ENCODE results near the gene PLA2G1B. TPM values are rescaled to one million over a fixed set of nuclear protein-coding genes. Genes with fewer than 3 reads are reported as not detected.
A peak's percentile ranks its signal among the peaks of the same experiment; 100 is the strongest.

Gene PLA2G1B
- total RNA-seq, 6 experiments from 2014 or later: not detected

GRCh38 chr12:120373683-120374082 is 46.1 kb upstream of the PLA2G1B start:
- H3K27ac ChIP-seq: no peak overlapping the region
- DNase-seq (no peak), ATAC-seq (no peak)
- H3K36me3 ChIP-seq: no peaks in the 10 kb centered on the region
- no peak overlapping the region for H3K4me3 ChIP-seq
- intact Hi-C loops (cut with DNase I): no loop called here
- no peaks in the 10 kb centered on the region for H3K27me3 ChIP-seq
- 81% methylated on average over 8 of the region's 8 CpGs for WGBS (ENCODE audit: insufficient coverage, low coverage, low lambda C conversion rate, missing lambda C conversion rate)
- TF ChIP-seq POLR2A (IDR thresholded peaks at IDR 0.05) (no peak), CTCF (IDR thresholded peaks at IDR 0.05) (no peak)
- no peaks in the 10 kb centered on the region for H3K9me3 ChIP-seq
- peaks cover 0 to 1% (median 0%) of the 10 kb centered on the region in 4 donors for H3K4me1 ChIP-seq

GRCh38 chr12:120370343-120371243 is 43.0 kb upstream of the PLA2G1B start:
- Histone ChIP-seq H3K9me3 (no peaks in the 10 kb centered on the region), H3K27ac (no peak overlapping the region), H3K27me3 (peaks cover 0 to 4% of the 10 kb centered on the region in 2 donors), H3K4me1 (peaks cover 0 to 15% (median 0%) of the 10 kb centered on the region in 4 donors), H3K36me3 (no peaks in the 10 kb centered on the region), H3K4me3 (no peak overlapping the region)
- 31% methylated on average over 7 of the region's 7 CpGs for WGBS (ENCODE audit: insufficient coverage, low coverage, low lambda C conversion rate, missing lambda C conversion rate)
- ATAC-seq (no peak), DNase-seq (no peak)
- TF ChIP-seq POLR2A (IDR thresholded peaks at IDR 0.05) (no peak), CTCF (IDR thresholded peaks at IDR 0.05) (no peak)
- intact Hi-C loops (cut with DNase I): no loop called here

- no peaks in the 10 kb centered on the region for H3K36me3 ChIP-seq
- intact Hi-C loops (cut with DNase I): loop anchor here in 1 of 2 donors (10.0 kb wide), 1 partner anchor 55 kb away; no protein-coding TSS in a partner anchor
- 11% methylated on average over 17 of the region's 26 CpGs for WGBS (ENCODE audit: insufficient coverage, low coverage, low lambda C conversion rate, missing lambda C conversion rate)
- peaks cover 0 to 16% (median 0%) of the 10 kb centered on the region in 4 donors for H3K4me1 ChIP-seq
- TF ChIP-seq CTCF (IDR thresholded peaks at IDR 0.05): no peak
- no peak for TF ChIP-seq POLR2A (IDR thresholded peaks at IDR 0.05)
- H3K27ac ChIP-seq: no peak overlapping the region
- H3K9me3 ChIP-seq: no peaks in the 10 kb centered on the region
- ATAC-seq: no peak
- H3K4me3 ChIP-seq: no peak overlapping the region
- H3K27me3 ChIP-seq: peaks cover 0 to 4% of the 10 kb centered on the region in 2 donors
- no peak for DNase-seq
Observed at GRCh38 chr12:120369603-120370342, 42.2 kb upstream of the PLA2G1B start.

GRCh38 chr12:120368789-120369602 is 41.4 kb upstream of the PLA2G1B start, which contains the start of gene MSI1:
TSS of gene MSI1 (minus strand) at chr12:120369164. CDS start at chr12:120369091, 73 bp downstream.
- Histone ChIP-seq H3K27me3 (peaks cover 0 to 4% of the 10 kb centered on the region in 2 donors), H3K4me1 (peaks cover 0 to 16% (median 0%) of the 10 kb centered on the region in 4 donors), H3K27ac (no peak within 1 kb of the TSS), H3K4me3 (peak within 1 kb of the TSS; percentile 10 to 36 (median 35)), H3K9me3 (no peaks in the 10 kb centered on the region), H3K36me3 (no peaks in the 10 kb centered on the region)
- no peak for DNase-seq
- no CpG with 5 or more reads among the region's 119 CpGs for WGBS (ENCODE audit: insufficient coverage, low coverage, low lambda C conversion rate, missing lambda C conversion rate)
- intact Hi-C loops (cut with DNase I): loop anchor here in 1 of 2 donors (10.0 kb wide), 1 partner anchor 56 kb away; no protein-coding TSS in a partner anchor
- no peak for TF ChIP-seq CTCF (IDR thresholded peaks at IDR 0.05)
- TF ChIP-seq POLR2A (IDR thresholded peaks at IDR 0.05): no peak
- peak in 1 of 4 donors; percentile 7 for ATAC-seq
